Uterine smooth muscle cell (primary cell): ENCODE results near the gene ACOT2. TPM values are rescaled to one million over a fixed set of nuclear protein-coding genes. Genes with fewer than 3 reads are reported as not detected.

Experiments used
- total RNA-seq: library from RNA; depleted of rRNA; stranded (reverse); fragments of >200 nt; gene quantifications from 2 replicates; pipeline ENCODE4 v1.2.3, GENCODE V29; 2014

ACOT2 gene
- total RNA-seq: 25.5 and 30.1 TPM in 2 replicates

GRCh38 chr14:73569185-73569958 is at the start of gene ACOT2:
Gene ACOT2, plus strand, starts transcription at chr14:73569213. Its CDS starts 28 bp downstream, at chr14:73569241.

GRCh38 chr14:73591690-73592449 is 22.9 kb downstream of the ACOT2 start, which contains the start of gene ACOT4:
Gene ACOT4, plus strand, starts transcription at chr14:73591873. Its CDS starts 87 bp downstream, at chr14:73591960.

GRCh38 chr14:73612339-73613045 is 43.5 kb downstream of the ACOT2 start, which contains the start of gene ACOT6:
Gene ACOT6, plus strand, starts transcription at chr14:73612517. Its CDS starts 55 bp downstream, at chr14:73612572.

Other genes starting within 250 kb of the ACOT2 start
- gene NUMB, start 110.7 kb upstream of the ACOT2 start, total RNA-seq: 42.3 and 42.9 TPM in 2 replicates
- gene RIOX1, start 78.3 kb upstream of the ACOT2 start, total RNA-seq: 19.9 and 22.5 TPM in 2 replicates
- 10.7 and 17.0 TPM in 2 replicates for gene ACOT1, start 32.1 kb upstream of the ACOT2 start, total RNA-seq
- gene HEATR4, start 10.3 kb upstream of the ACOT2 start, total RNA-seq: under 0.01 TPM in 1 of 2 replicates, not detected in the other
- gene ACOT4, start 22.7 kb downstream of the ACOT2 start, total RNA-seq: 0.22 and 1.00 TPM in 2 replicates
- 0.12 TPM in 1 of 2 replicates, not detected in the other for gene ACOT6, start 43.3 kb downstream of the ACOT2 start, total RNA-seq
- 8.0 and 9.7 TPM in 2 replicates for gene DNAL1, start 75.8 kb downstream of the ACOT2 start, total RNA-seq
- 22.7 and 25.9 TPM in 2 replicates for gene PNMA1, start 145.2 kb downstream of the ACOT2 start, total RNA-seq